ENCODE results near the gene FLT4.

Gene FLT4

DNA sequence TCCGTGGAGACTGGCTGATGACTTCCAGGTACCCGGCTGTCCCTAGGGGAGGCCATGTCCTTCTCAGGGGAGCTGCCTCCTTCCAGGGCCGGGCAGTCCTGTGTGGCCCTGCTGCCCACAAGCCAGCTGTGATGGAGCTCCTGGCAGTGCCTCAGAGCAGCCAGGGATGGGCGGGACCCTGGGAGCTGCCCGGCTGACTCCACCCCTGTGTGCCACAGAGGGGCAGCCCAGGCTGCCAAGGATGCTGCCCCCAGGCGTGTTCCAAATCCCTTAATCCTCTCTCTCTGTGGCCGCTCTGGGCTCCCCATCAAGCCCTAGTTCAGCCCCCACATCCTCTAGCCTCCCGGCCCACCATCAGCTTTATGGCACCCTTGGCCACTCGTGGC lies 51.1 kb downstream of the FLT4 start:
- no peak overlapping the region for H3K4me3 Mint-ChIP-seq
- no peaks in the 10 kb centered on the region for H3K36me3 Mint-ChIP-seq (ENCODE audit: low read depth)
- no peak overlapping the region for H3K27ac Mint-ChIP-seq
- H3K4me1 Mint-ChIP-seq, result no peaks in the 10 kb centered on the region
- H3K9me3 Mint-ChIP-seq, result no peaks in the 10 kb centered on the region
- H3K27me3 Mint-ChIP-seq (ENCODE audit: low read depth), result peaks cover 19% of the 10 kb centered on the region
- TF ChIP-seq, protein P1, sequence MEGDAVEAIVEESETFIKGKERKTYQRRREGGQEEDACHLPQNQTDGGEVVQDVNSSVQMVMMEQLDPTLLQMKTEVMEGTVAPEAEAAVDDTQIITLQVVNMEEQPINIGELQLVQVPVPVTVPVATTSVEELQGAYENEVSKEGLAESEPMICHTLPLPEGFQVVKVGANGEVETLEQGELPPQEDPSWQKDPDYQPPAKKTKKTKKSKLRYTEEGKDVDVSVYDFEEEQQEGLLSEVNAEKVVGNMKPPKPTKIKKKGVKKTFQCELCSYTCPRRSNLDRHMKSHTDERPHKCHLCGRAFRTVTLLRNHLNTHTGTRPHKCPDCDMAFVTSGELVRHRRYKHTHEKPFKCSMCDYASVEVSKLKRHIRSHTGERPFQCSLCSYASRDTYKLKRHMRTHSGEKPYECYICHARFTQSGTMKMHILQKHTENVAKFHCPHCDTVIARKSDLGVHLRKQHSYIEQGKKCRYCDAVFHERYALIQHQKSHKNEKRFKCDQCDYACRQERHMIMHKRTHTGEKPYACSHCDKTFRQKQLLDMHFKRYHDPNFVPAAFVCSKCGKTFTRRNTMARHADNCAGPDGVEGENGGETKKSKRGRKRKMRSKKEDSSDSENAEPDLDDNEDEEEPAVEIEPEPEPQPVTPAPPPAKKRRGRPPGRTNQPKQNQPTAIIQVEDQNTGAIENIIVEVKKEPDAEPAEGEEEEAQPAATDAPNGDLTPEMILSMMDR (IDR thresholded peaks at IDR 0.05; ENCODE audit: unreplicated experiment in 3 of 3), result no peak

DNA sequence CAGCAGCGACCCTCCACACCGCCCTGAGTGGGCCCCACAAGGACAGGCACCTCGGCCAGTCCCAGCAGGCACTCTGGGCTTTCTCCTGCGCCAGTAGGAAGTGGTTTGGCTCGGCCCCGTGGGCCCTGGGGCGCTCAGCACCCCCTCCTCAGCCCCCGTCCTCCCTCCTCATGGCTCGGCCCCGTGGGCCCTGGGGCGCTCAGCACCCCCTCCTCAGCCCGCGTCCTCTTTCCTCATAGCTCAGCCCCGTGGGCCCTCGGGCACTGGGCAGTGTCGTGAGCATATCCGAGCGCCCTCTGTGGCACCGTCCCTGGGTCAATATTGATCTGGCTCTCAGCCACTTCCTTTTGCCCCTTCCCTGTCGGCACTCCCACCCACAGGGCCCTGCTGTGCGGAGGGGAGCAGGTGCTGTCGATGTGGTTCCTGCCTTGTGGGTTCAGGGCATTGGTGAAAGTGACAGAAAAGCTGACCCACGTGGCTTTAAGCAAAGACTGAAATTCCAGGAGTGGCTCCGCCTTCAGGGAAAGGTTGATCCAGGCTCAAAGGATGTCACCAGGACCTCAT lies 52.6 kb downstream of the FLT4 start:
- Mint-ChIP-seq H3K4me1 (peaks cover 7% of the 10 kb centered on the region), H3K4me3 (no peak overlapping the region), H3K27me3 (ENCODE audit: low read depth) (peaks cover 34% of the 10 kb centered on the region), H3K9me3 (no peaks in the 10 kb centered on the region), H3K27ac (no peak overlapping the region), H3K36me3 (ENCODE audit: low read depth) (no peaks in the 10 kb centered on the region)
- TF ChIP-seq, protein P1 (IDR thresholded peaks at IDR 0.05; ENCODE audit: unreplicated experiment in 3 of 3), result no peak

DNA sequence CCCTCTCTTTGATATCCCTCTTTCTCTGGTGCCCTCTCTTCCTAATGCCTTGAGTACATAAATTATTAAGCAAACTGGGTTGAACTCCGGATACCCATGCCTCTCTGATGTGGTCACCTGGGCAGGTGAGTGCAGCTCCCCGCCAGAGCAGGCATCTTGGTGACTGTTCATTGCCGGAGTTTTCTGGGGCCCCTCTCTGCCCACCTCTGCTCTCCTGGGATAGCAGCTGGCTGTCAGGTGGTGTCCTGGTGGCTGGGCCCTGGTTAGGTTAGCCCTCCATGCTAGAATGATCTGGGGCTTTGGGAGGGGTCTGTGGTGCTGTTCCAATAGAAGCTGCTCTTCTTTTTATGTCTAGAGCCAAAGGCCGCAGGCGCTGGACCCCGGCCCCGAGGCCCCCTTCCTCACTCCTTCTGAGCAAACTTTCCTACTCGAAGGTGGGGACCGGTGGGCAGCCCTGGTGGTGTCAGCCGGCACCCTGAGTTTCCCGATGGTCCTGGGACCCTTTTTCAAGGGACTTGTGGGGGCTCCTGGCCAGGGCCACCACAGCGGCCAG lies 53.2 kb downstream of the FLT4 start:
- Mint-ChIP-seq H3K4me3 (no peak overlapping the region), H3K4me1 (peaks cover 7% of the 10 kb centered on the region), H3K9me3 (no peaks in the 10 kb centered on the region), H3K36me3 (ENCODE audit: low read depth) (no peaks in the 10 kb centered on the region), H3K27ac (peak overlapping the region in 1 of 3 experiments; percentile 10), H3K27me3 (ENCODE audit: low read depth) (peaks cover 30% of the 10 kb centered on the region)
- TF ChIP-seq, protein P1 (IDR thresholded peaks at IDR 0.05; ENCODE audit: unreplicated experiment in 3 of 3), result no peak

DNA sequence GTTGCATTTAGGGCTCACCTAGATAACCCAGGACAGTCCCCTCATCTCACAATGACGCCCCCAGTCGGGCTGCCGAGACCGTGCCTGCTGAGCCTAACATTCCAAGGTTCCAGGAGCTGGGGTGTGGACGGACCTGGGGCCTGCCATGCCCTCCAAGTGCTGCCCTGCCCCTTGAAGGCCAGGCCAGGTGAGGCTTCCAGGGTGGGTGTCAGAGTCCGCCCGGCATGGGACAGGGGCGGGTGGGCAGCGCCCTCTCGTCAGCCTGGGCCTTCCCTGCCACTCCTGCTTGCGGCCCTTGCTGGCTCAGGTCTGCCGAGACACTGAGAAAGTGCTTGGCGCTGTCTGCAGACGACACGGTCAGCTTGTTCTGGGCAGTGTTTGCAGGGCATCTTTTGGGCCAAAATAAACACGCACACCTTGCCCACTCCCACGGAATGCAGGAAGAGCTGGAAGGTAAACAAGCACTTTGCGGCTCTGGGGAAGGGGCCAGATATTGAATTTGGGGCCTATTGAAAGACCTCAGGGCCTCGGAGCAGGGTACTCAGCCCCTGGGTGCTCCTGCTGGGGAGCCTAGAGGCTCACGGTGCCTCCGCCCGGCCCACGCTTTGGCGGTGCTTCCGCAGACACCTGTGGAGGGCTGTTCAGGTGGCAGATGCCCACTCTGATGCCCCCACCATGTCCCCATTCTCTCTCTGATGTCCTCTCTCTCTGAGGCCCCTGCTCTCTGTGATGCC lies 53.9 kb downstream of the FLT4 start:
- peaks cover 30% of the 10 kb centered on the region for H3K27me3 Mint-ChIP-seq (ENCODE audit: low read depth)
- no peaks in the 10 kb centered on the region for H3K36me3 Mint-ChIP-seq (ENCODE audit: low read depth)
- TF ChIP-seq, protein P1 (IDR thresholded peaks at IDR 0.05; ENCODE audit: unreplicated experiment in 3 of 3), result no peak
- H3K9me3 Mint-ChIP-seq, result no peaks in the 10 kb centered on the region
- H3K4me1 Mint-ChIP-seq, result peaks cover 7% of the 10 kb centered on the region
- H3K27ac Mint-ChIP-seq, result peak overlapping the region in 1 of 3 experiments; percentile 10
- H3K4me3 Mint-ChIP-seq, result no peak overlapping the region

DNA sequence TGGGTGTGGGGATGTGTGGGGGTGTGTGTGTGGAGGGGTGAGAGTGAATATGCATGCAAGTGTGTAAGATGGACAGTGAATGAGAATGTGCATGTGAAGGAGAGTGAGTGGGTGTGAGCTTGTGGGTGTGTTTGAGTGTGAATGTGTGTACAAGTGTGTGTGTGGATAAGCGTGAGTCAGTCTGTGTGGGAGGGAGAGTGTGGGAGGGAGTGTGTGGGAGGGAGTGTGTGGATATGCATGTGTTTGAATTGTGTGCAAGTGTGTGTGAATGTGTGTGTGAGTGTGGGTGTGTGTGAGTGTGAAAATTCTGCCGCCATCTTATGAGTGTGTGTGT lies 54.4 kb downstream of the FLT4 start:
- no peaks in the 10 kb centered on the region for H3K36me3 Mint-ChIP-seq (ENCODE audit: low read depth)

More for the DNA sequence above, 54.4 kb downstream of the FLT4 start:
- no peak overlapping the region for H3K4me3 Mint-ChIP-seq
- H3K27ac Mint-ChIP-seq, result no peak overlapping the region
- H3K4me1 Mint-ChIP-seq, result peaks cover 7% of the 10 kb centered on the region
- H3K27me3 Mint-ChIP-seq (ENCODE audit: low read depth), result peaks cover 35% of the 10 kb centered on the region
- no peaks in the 10 kb centered on the region for H3K9me3 Mint-ChIP-seq
- TF ChIP-seq, protein P1 (IDR thresholded peaks at IDR 0.05; ENCODE audit: unreplicated experiment in 3 of 3), result no peak
